Spleen (tissue), 11 donors: ENCODE measurements around the gene CTDSPL. TPM values are rescaled to one million over a fixed set of nuclear protein-coding genes. Genes with fewer than 3 reads are reported as not detected.

Experiments used
- DNase-seq: peaks from one replicate; pipeline ENCODE4 v3.0.0-alpha.2; 2020
- H3K27ac ChIP-seq, 8 donors: fragments of 200-600 bp; sonication (generic) in 7 of 8; 1 replicate in 4 of 8; 2 replicates in 4 of 8; pipeline versions ENCODE4 v1.5.0 to v1.8.0; 2016 to 2021; ENCODE audit warnings: inconsistent platforms in 4 of 8, mild to moderate bottlenecking in 4 of 8, moderate library complexity in 1 of 8
- H3K27me3 ChIP-seq, 7 donors: fragments of 200-600 bp; sonication (generic) in 6 of 7; replicated peaks in 1 of 7; 1 replicate in 4 of 7; 2 replicates in 3 of 7; pipeline versions ENCODE4 v1.5.0 to v1.8.0; 2016 to 2021; ENCODE audit warnings: inconsistent platforms in 3 of 7, mild to moderate bottlenecking in 1 of 7
- H3K36me3 ChIP-seq, 6 donors: fragments of 200-600 bp; sonication (generic) in 5 of 6; 1 replicate in 4 of 6; 2 replicates in 2 of 6; pipeline versions ENCODE4 v1.5.0 to v1.8.0; 2016 to 2021; ENCODE audit warnings: inconsistent platforms in 2 of 6
- H3K4me1 ChIP-seq, 6 donors: fragments of 200-600 bp; sonication (generic) in 5 of 6; 1 replicate in 3 of 6; 2 replicates in 3 of 6; pipeline versions ENCODE4 v1.5.0 to v1.8.0; 2016 to 2021; ENCODE audit warnings: inconsistent platforms in 3 of 6
- H3K4me3 ChIP-seq, 8 donors: fragments of 200-600 bp; sonication (generic) in 7 of 8; 1 replicate in 4 of 8; 2 replicates in 4 of 8; pipeline versions ENCODE4 v1.5.0 to v1.8.0; 2016 to 2021; ENCODE audit warnings: inconsistent platforms in 4 of 8, mild to moderate bottlenecking in 4 of 8, moderate library complexity in 2 of 8
- H3K9me3 ChIP-seq, 8 donors: fragments of 200-600 bp; sonication (generic) in 7 of 8; 1 replicate in 4 of 8; 2 replicates in 4 of 8; pipeline versions ENCODE4 v1.5.0 to v1.8.0; 2016 to 2021; ENCODE audit warnings: inconsistent platforms in 4 of 8
- POLR2A ChIP-seq, 3 donors: fragments of 450-650 bp; IDR thresholded peaks; one replicate each; pipeline ENCODE4 v1.5.1; 2017; ENCODE audit warnings: antibody characterized with exemption in 3 of 3, mild to moderate bottlenecking in 1 of 3
- POLR2AphosphoS5 ChIP-seq, 3 donors: sonication (generic); formaldehyde crosslinking; IDR thresholded peaks; one replicate each; pipeline ENCODE4 v1.5.1; 2017; ENCODE audit warnings: antibody characterized with exemption in 3 of 3
- WGBS, 5 donors: extraction: QIAGEN DNeasy Blood & Tissue Kit in 3 of 5; methylation state at CpG; one replicate each; pipeline versions ENCODE4 v1.1.5 to v1.1.7; 2013 to 2018; 5-methylcytosine and 5-hydroxymethylcytosine counted together
- intact Hi-C: fragments of 100-400 bp; cut with DNase I; formaldehyde crosslinking; loops from one replicate; pipeline ENCODE4 v1.15.0; 2023; ENCODE audit warnings: low total_unique reads
- polyA plus RNA-seq, 3 donors: library from polyadenylated mRNA; stranded (reverse); fragments of 200-250 nt; gene quantifications; one replicate each; pipeline ENCODE4 v1.2.1, GENCODE V29; 2013
- total RNA-seq, 7 donors: library from RNA; depleted of rRNA in 3 of 7; stranded (reverse); fragments of >200 nt in 3 of 7; fragmentation: NEBNext Ultra II Directional in 4 of 7; extraction: Animal tissue kit (Norgen Biotek cat#: 25700) in 4 of 7; gene quantifications; one replicate each; pipeline versions ENCODE4 v1.1.0 to v1.2.1, GENCODE V29; 2016 to 2021
- TF ChIP-seq, protein P1 (sequence below), 11 experiments: fragments of 200-600 bp in 7 of 11; fragments of 450-650 bp in 4 of 11; sonication (generic) in 4 of 11; IDR thresholded peaks in 8 of 11; conservative IDR thresholded peaks in 3 of 11; 1 replicate in 7 of 11; 2 replicates in 4 of 11; pipeline versions ENCODE4 v1.4.0 to v1.8.0; 2016 to 2021; ENCODE audit warnings: antibody characterized with exemption in 11 of 11, inconsistent platforms in 4 of 11, mild to moderate bottlenecking in 1 of 11
- donor health status: healthy with polysubstance abuse.
- donor health status: DM: no; HTN: no; CAD: no; lungs with moderate emphysema.
- donor health status: DM: no; HTN: no; CAD: no.
- donor health status: Bipolar disorder and iron deficiency.
- donor health status: healthy.
- donor health status: DM: no; HTN: no; CAD: no.
- donor health status: DM: yes; HTN: yes; CAD: no.

CTDSPL gene
- total and polyA plus RNA-seq, 10 donors = 3.9 to 46.0 (median 26.2) TPM

- DNase-seq = peak; percentile 73
- peaks cover 0 to 80% (median 44%) of the 10 kb centered on the region in 6 donors for H3K36me3 ChIP-seq
- no peaks in the 10 kb centered on the region for H3K27me3 ChIP-seq
- TF ChIP-seq POLR2AphosphoS5 (IDR thresholded peaks at IDR 0.05) = no peak
- no peak for TF ChIP-seq POLR2A (IDR thresholded peaks at IDR 0.05)
- TF ChIP-seq, protein P1, sequence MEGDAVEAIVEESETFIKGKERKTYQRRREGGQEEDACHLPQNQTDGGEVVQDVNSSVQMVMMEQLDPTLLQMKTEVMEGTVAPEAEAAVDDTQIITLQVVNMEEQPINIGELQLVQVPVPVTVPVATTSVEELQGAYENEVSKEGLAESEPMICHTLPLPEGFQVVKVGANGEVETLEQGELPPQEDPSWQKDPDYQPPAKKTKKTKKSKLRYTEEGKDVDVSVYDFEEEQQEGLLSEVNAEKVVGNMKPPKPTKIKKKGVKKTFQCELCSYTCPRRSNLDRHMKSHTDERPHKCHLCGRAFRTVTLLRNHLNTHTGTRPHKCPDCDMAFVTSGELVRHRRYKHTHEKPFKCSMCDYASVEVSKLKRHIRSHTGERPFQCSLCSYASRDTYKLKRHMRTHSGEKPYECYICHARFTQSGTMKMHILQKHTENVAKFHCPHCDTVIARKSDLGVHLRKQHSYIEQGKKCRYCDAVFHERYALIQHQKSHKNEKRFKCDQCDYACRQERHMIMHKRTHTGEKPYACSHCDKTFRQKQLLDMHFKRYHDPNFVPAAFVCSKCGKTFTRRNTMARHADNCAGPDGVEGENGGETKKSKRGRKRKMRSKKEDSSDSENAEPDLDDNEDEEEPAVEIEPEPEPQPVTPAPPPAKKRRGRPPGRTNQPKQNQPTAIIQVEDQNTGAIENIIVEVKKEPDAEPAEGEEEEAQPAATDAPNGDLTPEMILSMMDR (IDR thresholded peaks at IDR 0.05 in 8 of 11, conservative IDR thresholded peaks at IDR 0.05 in 3 of 11) = no peak
- intact Hi-C loops = no loop called here
- WGBS, 5 donors = 80 to 88% (median 84%) methylated on average over 6 to 9 of the region's 9 CpGs
- no peak overlapping the region for H3K4me3 ChIP-seq
- H3K4me1 ChIP-seq = peaks cover 6 to 39% (median 21%) of the 10 kb centered on the region in 6 donors
- H3K9me3 ChIP-seq = no peaks in the 10 kb centered on the region
- H3K27ac ChIP-seq = peak overlapping the region in 2 of 8 donors; percentile 10 to 54
Measured at GRCh38 chr3:38002940-38003339, 141.3 kb downstream of the CTDSPL start.

DNA sequence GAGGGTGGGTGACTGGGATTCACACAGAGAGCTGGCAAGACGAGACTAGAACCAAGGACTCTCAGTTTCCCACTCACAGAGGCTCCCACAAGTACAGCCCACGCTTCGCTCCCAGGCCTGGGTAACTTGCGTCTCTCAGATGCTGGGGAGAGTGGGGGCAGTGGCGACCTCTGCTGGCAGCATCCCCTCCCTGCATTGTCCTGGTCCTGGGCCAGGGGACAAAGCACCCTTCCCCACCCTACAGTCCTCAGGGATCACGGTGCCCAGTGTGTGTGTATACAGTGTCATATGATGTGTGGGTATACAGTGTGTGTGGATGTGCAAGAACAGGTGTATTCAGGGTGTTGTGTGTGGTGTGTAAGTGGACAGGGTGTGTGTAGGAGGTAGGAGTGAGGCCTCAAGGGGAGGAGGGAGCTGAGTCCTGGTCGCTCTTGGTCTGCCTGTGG, 141.7 kb downstream of the CTDSPL start:
- peak; percentile 90 for DNase-seq
- intact Hi-C loops = no loop called here
- Histone ChIP-seq H3K27ac (peak overlapping the region in 2 of 8 donors; percentile 10 to 54), H3K4me1 (peaks cover 1 to 34% (median 17%) of the 10 kb centered on the region in 6 donors), H3K9me3 (no peaks in the 10 kb centered on the region), H3K36me3 (peaks cover 0 to 85% (median 49%) of the 10 kb centered on the region in 6 donors), H3K4me3 (no peak overlapping the region), H3K27me3 (no peaks in the 10 kb centered on the region)
- TF ChIP-seq POLR2AphosphoS5 (IDR thresholded peaks at IDR 0.05) (no peak), POLR2A (IDR thresholded peaks at IDR 0.05) (no peak)
- TF ChIP-seq, protein P1 (IDR thresholded peaks at IDR 0.05 in 8 of 11, conservative IDR thresholded peaks at IDR 0.05 in 3 of 11) = peak; percentile 69 to 92 (median 85)
- WGBS, 5 donors = 48 to 68% (median 53%) methylated on average over 6 to 7 of the region's 7 CpGs

DNA sequence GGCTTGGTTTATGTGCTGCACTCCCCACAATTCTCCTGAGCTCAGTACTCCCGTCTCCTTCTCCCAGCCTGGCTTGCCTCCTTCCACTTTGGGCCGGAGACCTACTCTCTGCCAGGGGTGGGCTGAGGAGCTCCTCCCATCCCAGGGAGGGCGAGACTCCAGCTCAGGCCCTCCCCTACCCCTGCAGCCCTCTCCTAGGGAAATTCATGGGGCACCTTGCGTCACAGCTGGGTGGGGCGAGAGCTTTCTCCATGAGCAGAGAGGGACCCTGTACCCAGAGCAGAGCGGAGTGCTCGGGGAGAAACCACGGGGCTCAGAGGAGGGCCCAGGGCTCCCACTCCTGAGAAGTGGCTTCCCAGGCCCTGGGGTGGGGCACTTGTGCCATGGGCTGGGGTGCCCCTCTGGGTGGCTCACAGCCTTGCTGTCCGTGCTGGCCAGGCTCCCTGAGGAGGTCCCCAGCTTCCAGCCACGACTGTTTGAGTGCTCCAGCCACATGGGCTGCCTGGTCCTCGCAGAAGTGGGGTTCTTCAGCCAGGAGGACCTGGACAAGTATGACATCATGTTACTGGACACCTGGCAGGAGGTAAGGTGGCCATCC, 142.2 kb downstream of the CTDSPL start:
- TF ChIP-seq, protein P1 (IDR thresholded peaks at IDR 0.05 in 8 of 11, conservative IDR thresholded peaks at IDR 0.05 in 3 of 11) = no peak
- peak in 2 of 3 donors; percentile 3 to 34 for TF ChIP-seq POLR2AphosphoS5 (IDR thresholded peaks at IDR 0.05)
- no peak for TF ChIP-seq POLR2A (IDR thresholded peaks at IDR 0.05)
- peak; percentile 77 for DNase-seq
- Histone ChIP-seq H3K27me3 (no peaks in the 10 kb centered on the region), H3K9me3 (no peaks in the 10 kb centered on the region), H3K36me3 (peaks cover 0 to 90% (median 53%) of the 10 kb centered on the region in 6 donors), H3K4me3 (no peak overlapping the region), H3K27ac (peak overlapping the region in 2 of 8 donors; percentile 10 to 54), H3K4me1 (peaks cover 0 to 30% (median 13%) of the 10 kb centered on the region in 6 donors)
- 83 to 95% (median 86%) methylated on average over 8 to 11 of the region's 11 CpGs for WGBS, 5 donors
- intact Hi-C loops = no loop called here

- no peaks in the 10 kb centered on the region for H3K27me3 ChIP-seq
- TF ChIP-seq, protein P1 (IDR thresholded peaks at IDR 0.05 in 8 of 11, conservative IDR thresholded peaks at IDR 0.05 in 3 of 11) = peak in 10 of 11 experiments; percentile 27 to 75 (median 60)
- TF ChIP-seq POLR2AphosphoS5 (IDR thresholded peaks at IDR 0.05) (peak in 2 of 3 donors; percentile 20 to 39), POLR2A (IDR thresholded peaks at IDR 0.05) (no peak)
- H3K4me1 ChIP-seq = peaks cover 0 to 25% (median 9%) of the 10 kb centered on the region in 6 donors
- intact Hi-C loops = no loop called here
- WGBS, 5 donors = 82 to 92% (median 86%) methylated on average over 14 of the region's 14 CpGs
- peaks cover 0 to 95% (median 54%) of the 10 kb centered on the region in 6 donors for H3K36me3 ChIP-seq
- no peaks in the 10 kb centered on the region for H3K9me3 ChIP-seq
- no peak overlapping the region for H3K4me3 ChIP-seq
- peak overlapping the region in 2 of 8 donors; percentile 10 to 54 for H3K27ac ChIP-seq
- DNase-seq = peak; percentile 83
Measured at GRCh38 chr3:38004415-38005075, 142.9 kb downstream of the CTDSPL start.
